Keratinocyte (primary cell): Measurements from ENCODE around the gene FAM120AOS. TPM values are rescaled to one million over a fixed set of nuclear protein-coding genes. Genes with fewer than 3 reads are reported as not detected.

Experiments used
- DNase-seq: peaks from one replicate; pipeline ENCODE4 v3.0.0-alpha.2; 2011; ENCODE audit warnings: low read depth, missing footprints, low spot score
- FAIRE-seq: peaks from 2 replicates; lab custom pipeline; 2011; peaks lifted over from hg19 to GRCh38; lab: Jason Lieb, UNC
- H2AFZ ChIP-seq: 2 replicates; pipeline ENCODE4 v1.6.0; 2012; ENCODE audit warnings: low read length, control low read depth, inconsistent platforms; ENCODE audit not compliant: control insufficient read depth
- H3K27ac ChIP-seq: 2 replicates; pipeline ENCODE4 v1.5.1; 2011; ENCODE audit warnings: low read length; ENCODE audit not compliant: control insufficient read depth, insufficient read depth
- H3K27me3 ChIP-seq: 3 replicates; pipeline ENCODE4 v1.6.0; 2011; ENCODE audit warnings: low read length; ENCODE audit not compliant: control insufficient read depth, insufficient read depth; ENCODE audit errors: extremely low read depth
- H3K36me3 ChIP-seq, 2 experiments: 2 replicates in 1 of 2; 3 replicates in 1 of 2; pipeline ENCODE4 v1.5.1; 2011; ENCODE audit warnings: low read length in 2 of 2, mild to moderate bottlenecking in 1 of 2; ENCODE audit not compliant: control insufficient read depth in 2 of 2, insufficient read depth in 2 of 2; ENCODE audit errors: extremely low read depth in 1 of 2
- H3K4me1 ChIP-seq: 3 replicates; pipeline ENCODE4 v1.5.1; 2011; ENCODE audit warnings: low read length; ENCODE audit not compliant: control insufficient read depth, insufficient read depth; ENCODE audit errors: extremely low read depth
- H3K4me2 ChIP-seq: 3 replicates; pipeline ENCODE4 v1.6.0; 2011; ENCODE audit warnings: low read depth, low read length; ENCODE audit not compliant: control insufficient read depth, insufficient read depth; ENCODE audit errors: extremely low read depth
- H3K4me3 ChIP-seq, 3 experiments: fragments of 200-600 bp in 1 of 3; sonication (generic) in 1 of 3; 2 replicates in 2 of 3; 3 replicates in 1 of 3; pipeline ENCODE4 v1.5.1; 2011 to 2016; ENCODE audit warnings: low read length in 3 of 3, mild to moderate bottlenecking in 3 of 3, control low read depth in 2 of 3, inconsistent platforms in 1 of 3, low read depth in 1 of 3, mixed read lengths in 1 of 3, mixed run types in 1 of 3, moderate library complexity in 1 of 3; ENCODE audit not compliant: control insufficient read depth in 2 of 3, insufficient read depth in 2 of 3; ENCODE audit errors: extremely low read depth in 1 of 3
- H3K79me2 ChIP-seq: 2 replicates; pipeline ENCODE4 v1.6.0; 2012; ENCODE audit warnings: low read length; ENCODE audit not compliant: control insufficient read depth, insufficient read depth
- H3K9ac ChIP-seq: 3 replicates; pipeline ENCODE4 v1.6.0; 2011; ENCODE audit warnings: low read length; ENCODE audit not compliant: control insufficient read depth, insufficient read depth; ENCODE audit errors: extremely low read depth
- H3K9me1 ChIP-seq: 3 replicates; pipeline ENCODE4 v1.6.0; 2011; ENCODE audit warnings: low read length; ENCODE audit not compliant: control insufficient read depth, insufficient read depth; ENCODE audit errors: extremely low read depth
- H3K9me3 ChIP-seq: 2 replicates; pipeline ENCODE4 v1.5.1; 2012; ENCODE audit warnings: low read depth, low read length; ENCODE audit not compliant: control insufficient read depth
- H4K20me1 ChIP-seq: 3 replicates; pipeline ENCODE4 v1.6.0; 2011; ENCODE audit warnings: low read length; ENCODE audit not compliant: control insufficient read depth, insufficient read depth; ENCODE audit errors: extremely low read depth
- CTCF ChIP-seq, 3 experiments: IDR thresholded peaks in 1 of 3; conservative IDR thresholded peaks in 1 of 3; optimal IDR thresholded peaks in 1 of 3; 2 replicates in 2 of 3; 3 replicates in 1 of 3; pipeline versions ENCODE3 to v1.5.1; 2011; ENCODE audit warnings: low read length in 3 of 3, mild to moderate bottlenecking in 3 of 3, moderate library complexity in 2 of 3, control low read depth in 1 of 3, inconsistent platforms in 1 of 3; ENCODE audit not compliant: insufficient read depth in 2 of 3; ENCODE audit errors: extremely low read depth in 1 of 3
- EZH2 ChIP-seq: IDR thresholded peaks from one replicate; pipeline ENCODE4 v1.6.1; 2012; ENCODE audit warnings: inconsistent platforms, mild to moderate bottlenecking, low read length, moderate library complexity
- dilution Hi-C: fragments of 300-500 bp; cut with MboI; formaldehyde crosslinking; loops from one replicate; pipeline ENCODE4 v1.7.0; 2020; ENCODE audit warnings: low sequenced_read_pairs; ENCODE audit not compliant: extremely low pct_ligation_motif_present
- polyA plus RNA-seq, 5 experiments: library from polyadenylated mRNA; depleted of rRNA in 3 of 5; stranded (reverse) in 3 of 5; stranded (forward) in 1 of 5; unstranded in 1 of 5; fragments of >200 nt; gene quantifications; 1 replicate in 1 of 5; 2 replicates in 3 of 5; 3 replicates in 1 of 5; pipeline versions ENCODE4 v1.2.1 to v1.2.3, GENCODE V29; 2011 to 2012; ENCODE audit warnings: missing spikeins in 2 of 5, low read depth in 1 of 5, low replicate concordance in 1 of 5

FAM120AOS gene
- polyA plus RNA-seq, 1 donor (not counting 4 experiments of a cell fraction or from before 2014, with no cell fraction given), result 18.6 TPM

- Histone ChIP-seq H3K79me2 (peaks cover 90% of the 10 kb centered on the region), H4K20me1 (peaks cover 12% of the 10 kb centered on the region), H3K9me3 (no peaks in the 10 kb centered on the region), H3K4me2 (peak overlapping the region; percentile 17), H3K4me1 (peaks cover 34% of the 10 kb centered on the region), H3K9ac (no peak overlapping the region), H2AFZ (no peak overlapping the region), H3K27me3 (no peaks in the 10 kb centered on the region), H3K9me1 (no peaks in the 10 kb centered on the region), H3K36me3 (peaks cover 2 to 4% of the 10 kb centered on the region in 2 experiments), H3K4me3 (no peak overlapping the region), H3K27ac (no peak overlapping the region)
- no peak for DNase-seq
- TF ChIP-seq EZH2, result no peak
- TF ChIP-seq CTCF (optimal IDR thresholded peaks at IDR 0.05 in 1 of 3, IDR thresholded peaks at IDR 0.05 in 1 of 3, conservative IDR thresholded peaks at IDR 0.05 in 1 of 3; ENCODE audit: extremely low read depth in 1 of 3, insufficient read depth in 2 of 3, low read length in 3 of 3), result no peak
- no peak for FAIRE-seq
- dilution Hi-C loops, result no loop called here
Observed at GRCh38 chr9:93456022-93456421, 2.6 kb upstream of the FAM120AOS start.

GRCh38 chr9:93452710-93453046, 703 bp downstream of the FAM120AOS start:
- Histone ChIP-seq H3K27ac (peak overlapping the region; percentile 85), H3K79me2 (peaks cover 61% of the 10 kb centered on the region), H3K4me2 (peak overlapping the region; percentile 77), H4K20me1 (peaks cover 4% of the 10 kb centered on the region), H3K4me1 (peaks cover 25% of the 10 kb centered on the region), H3K9me1 (no peaks in the 10 kb centered on the region), H3K4me3 (peak overlapping the region; percentile 90 to 96 (median 92)), H2AFZ (no peak overlapping the region), H3K27me3 (no peaks in the 10 kb centered on the region), H3K9me3 (no peaks in the 10 kb centered on the region), H3K9ac (peak overlapping the region; percentile 92), H3K36me3 (peaks cover 0 to 5% of the 10 kb centered on the region in 2 experiments)
- dilution Hi-C loops, result no loop called here
- FAIRE-seq (no peak), DNase-seq (no peak)
- TF ChIP-seq CTCF (optimal IDR thresholded peaks at IDR 0.05 in 1 of 3, IDR thresholded peaks at IDR 0.05 in 1 of 3, conservative IDR thresholded peaks at IDR 0.05 in 1 of 3; ENCODE audit: extremely low read depth in 1 of 3, insufficient read depth in 2 of 3, low read length in 3 of 3) (no peak), EZH2 (no peak)
